Fibroblast of lung (primary cell): ENCODE data around the gene WT1. TPM values are rescaled to one million over a fixed set of nuclear protein-coding genes. Genes with fewer than 3 reads are reported as not detected.

Source experiments
- DNase-seq, 2 donors: peaks; one replicate each; pipeline versions ENCODE4 v3.0.0 to v3.0.0-alpha.2; 2010; ENCODE audit warnings: low read depth in 2 of 2
- H2AFZ ChIP-seq: 2 replicates; pipeline ENCODE4 v1.5.1; 2012; ENCODE audit warnings: low read length, control low read depth, inconsistent platforms
- H3K27ac ChIP-seq: 2 replicates; pipeline ENCODE4 v1.5.1; 2011; ENCODE audit warnings: low read length, control low read depth; ENCODE audit not compliant: insufficient read depth
- H3K27me3 ChIP-seq: 2 replicates; pipeline ENCODE4 v1.5.1; 2011; ENCODE audit warnings: mild to moderate bottlenecking, low read length; ENCODE audit not compliant: control insufficient read depth, insufficient read depth
- H3K36me3 ChIP-seq: 2 replicates; pipeline ENCODE4 v1.5.1; 2011; ENCODE audit warnings: low read length; ENCODE audit not compliant: control insufficient read depth, insufficient read depth
- H3K4me1 ChIP-seq: 2 replicates; pipeline ENCODE4 v1.5.1; 2011; ENCODE audit warnings: low read length; ENCODE audit not compliant: control insufficient read depth, insufficient read depth; ENCODE audit errors: extremely low read depth
- H3K4me2 ChIP-seq: 2 replicates; pipeline ENCODE4 v1.5.1; 2011; ENCODE audit warnings: low read length, control low read depth; ENCODE audit not compliant: insufficient read depth; ENCODE audit errors: extremely low read depth
- H3K4me3 ChIP-seq, 4 experiments: fragments of 200-600 bp in 1 of 4; sonication (generic) in 1 of 4; replicated peaks in 1 of 4; 2 replicates each; pipeline ENCODE4 v1.5.1; 2011 to 2016; ENCODE audit warnings: low read length in 4 of 4, low read depth in 3 of 4, mild to moderate bottlenecking in 3 of 4, control low read depth in 2 of 4, inconsistent platforms in 1 of 4, mixed read lengths in 1 of 4; ENCODE audit not compliant: insufficient read depth in 1 of 4; ENCODE audit errors: control extremely low read depth in 1 of 4
- H3K79me2 ChIP-seq: 2 replicates; pipeline ENCODE4 v1.5.1; 2012; ENCODE audit warnings: mild to moderate bottlenecking, low read length, inconsistent platforms; ENCODE audit not compliant: control insufficient read depth, insufficient read depth
- H3K9ac ChIP-seq: 2 replicates; pipeline ENCODE4 v1.5.1; 2011; ENCODE audit warnings: mild to moderate bottlenecking, low read length, control low read depth; ENCODE audit not compliant: insufficient read depth
- H3K9me3 ChIP-seq: 2 replicates; pipeline ENCODE4 v1.5.1; 2012; ENCODE audit warnings: low read depth, low read length; ENCODE audit not compliant: control insufficient read depth, insufficient read depth
- H4K20me1 ChIP-seq: 2 replicates; pipeline ENCODE4 v1.5.1; 2011; ENCODE audit warnings: low read length; ENCODE audit not compliant: control insufficient read depth, insufficient read depth; ENCODE audit errors: extremely low read depth
- CTCF ChIP-seq, 2 donors: IDR thresholded peaks in 1 of 2; conservative IDR thresholded peaks in 1 of 2; 1 replicate in 1 of 2; 2 replicates in 1 of 2; pipeline ENCODE4 v1.5.1; 2011 to 2012; ENCODE audit warnings: low read length in 2 of 2, control low read depth in 1 of 2, inconsistent platforms in 1 of 2, low read depth in 1 of 2, mild to moderate bottlenecking in 1 of 2
- EZH2 ChIP-seq: IDR thresholded peaks from 2 replicates; pipeline ENCODE4 v1.5.1; 2012; ENCODE audit warnings: low read length, control low read depth, mild to moderate bottlenecking; ENCODE audit errors: missing control alignments
- polyA plus RNA-seq, 2 donors: library from polyadenylated mRNA; depleted of rRNA in 1 of 2; stranded (reverse) in 1 of 2; unstranded in 1 of 2; fragments of >200 nt; gene quantifications; 2 replicates each; pipeline ENCODE4 v1.2.1, GENCODE V29; 2011 to 2012; ENCODE audit warnings: missing spikeins in 1 of 2
- total RNA-seq: library from RNA; depleted of rRNA; stranded (reverse); fragments of >200 nt; gene quantifications from 2 replicates; pipeline ENCODE4 v1.2.1, GENCODE V29; 2014

WT1 gene
- total and polyA plus RNA-seq, 2 donors (not counting 1 experiment from before 2014, with no cell fraction given): not detected

- TF ChIP-seq EZH2 (no peak), CTCF (conservative IDR thresholded peaks at IDR 0.05 in 1 of 2, IDR thresholded peaks at IDR 0.05 in 1 of 2; ENCODE audit: low read depth in 1 of 2, low read length in 2 of 2) (no peak)
- no peaks in the 10 kb centered on the region for H3K9me3 ChIP-seq
- DNase-seq: no peak
- no peak overlapping the region for H2AFZ ChIP-seq
- no peak overlapping the region for H3K27ac ChIP-seq
- H3K4me3 ChIP-seq: no peak overlapping the region
- no peaks in the 10 kb centered on the region for H4K20me1 ChIP-seq
- H3K9ac ChIP-seq: no peak overlapping the region
- no peaks in the 10 kb centered on the region for H3K36me3 ChIP-seq
- no peaks in the 10 kb centered on the region for H3K79me2 ChIP-seq
- H3K4me1 ChIP-seq: no peaks in the 10 kb centered on the region
- H3K27me3 ChIP-seq: no peaks in the 10 kb centered on the region
- no peak overlapping the region for H3K4me2 ChIP-seq
Observed at GRCh38 chr11:32388365-32388764, 47.0 kb downstream of the WT1 start.

- TF ChIP-seq CTCF (conservative IDR thresholded peaks at IDR 0.05 in 1 of 2, IDR thresholded peaks at IDR 0.05 in 1 of 2; ENCODE audit: low read depth in 1 of 2, low read length in 2 of 2) (no peak), EZH2 (no peak)
- Histone ChIP-seq H3K9ac (no peak overlapping the region), H3K4me1 (no peaks in the 10 kb centered on the region), H3K27me3 (no peaks in the 10 kb centered on the region), H4K20me1 (no peaks in the 10 kb centered on the region), H2AFZ (no peak overlapping the region), H3K79me2 (no peaks in the 10 kb centered on the region), H3K9me3 (no peaks in the 10 kb centered on the region), H3K4me2 (no peak overlapping the region), H3K36me3 (no peaks in the 10 kb centered on the region), H3K4me3 (no peak overlapping the region), H3K27ac (no peak overlapping the region)
- no peak for DNase-seq
Observed at GRCh38 chr11:32387411-32387810, 47.9 kb downstream of the WT1 start.

GRCh38 chr11:32386770-32387377 is 48.5 kb downstream of the WT1 start:
- H3K79me2 ChIP-seq: no peaks in the 10 kb centered on the region
- H2AFZ ChIP-seq: no peak overlapping the region
- H3K4me2 ChIP-seq: no peak overlapping the region
- no peaks in the 10 kb centered on the region for H3K9me3 ChIP-seq
- DNase-seq: peak; percentile 55 to 63
- no peaks in the 10 kb centered on the region for H4K20me1 ChIP-seq
- H3K9ac ChIP-seq: no peak overlapping the region
- H3K27ac ChIP-seq: no peak overlapping the region
- no peaks in the 10 kb centered on the region for H3K27me3 ChIP-seq
- H3K4me1 ChIP-seq: no peaks in the 10 kb centered on the region
- no peaks in the 10 kb centered on the region for H3K36me3 ChIP-seq
- TF ChIP-seq CTCF (conservative IDR thresholded peaks at IDR 0.05 in 1 of 2, IDR thresholded peaks at IDR 0.05 in 1 of 2; ENCODE audit: low read depth in 1 of 2, low read length in 2 of 2): no peak
- TF ChIP-seq EZH2: no peak
- H3K4me3 ChIP-seq: no peak overlapping the region
